GM06990 (cell line): ENCODE results near the gene PIGO.

Experiments used
- DNase-seq: peaks from one replicate; pipeline ENCODE4 v3.0.0-alpha.2; 2011; ENCODE audit not compliant: insufficient read length; ENCODE audit errors: extremely low read depth
- H3K27me3 ChIP-seq: replicated peaks from 2 replicates; pipeline ENCODE4 v1.6.0; 2011; ENCODE audit warnings: low read length; ENCODE audit not compliant: control insufficient read depth, insufficient read depth
- H3K36me3 ChIP-seq: 2 replicates; pipeline ENCODE4 v1.5.1; 2011; ENCODE audit warnings: low read length; ENCODE audit not compliant: control insufficient read depth, insufficient read depth
- H3K4me3 ChIP-seq: replicated peaks from 2 replicates; pipeline ENCODE4 v1.5.1; 2011; ENCODE audit warnings: low read depth, mild to moderate bottlenecking, control low read depth, low read length
- CTCF ChIP-seq: IDR thresholded peaks from 2 replicates; pipeline ENCODE4 v1.5.1; 2011; ENCODE audit warnings: low read length, control low read depth, mild to moderate bottlenecking, inconsistent platforms; ENCODE audit not compliant: insufficient read depth, poor library complexity, severe bottlenecking

The PIGO gene

GRCh38 chr9:35114113-35114839, 17.9 kb upstream of the PIGO start:
- no peaks in the 10 kb centered on the region for H3K36me3 ChIP-seq
- peak; percentile 33 for DNase-seq
- no peak for TF ChIP-seq CTCF
- H3K4me3 ChIP-seq: peak overlapping the region; percentile 84
- H3K27me3 ChIP-seq: no peaks in the 10 kb centered on the region

- TF ChIP-seq CTCF: no peak
- Histone ChIP-seq H3K4me3 (no peak overlapping the region), H3K36me3 (no peaks in the 10 kb centered on the region), H3K27me3 (no peaks in the 10 kb centered on the region)
- DNase-seq: no peak
Observed at GRCh38 chr9:35112257-35113020, 16.0 kb upstream of the PIGO start.

- Histone ChIP-seq H3K4me3 (peak overlapping the region; percentile 77), H3K27me3 (no peaks in the 10 kb centered on the region), H3K36me3 (peaks cover 3% of the 10 kb centered on the region; the same call in 1 of the 2 replicates)
- DNase-seq: peak; percentile 94
- TF ChIP-seq CTCF: no peak
Observed at GRCh38 chr9:35111001-35111933, 14.9 kb upstream of the PIGO start.

- TF ChIP-seq CTCF: no peak
- H3K36me3 ChIP-seq: peaks cover 9% of the 10 kb centered on the region
- H3K4me3 ChIP-seq: no peak overlapping the region
- DNase-seq: no peak
- no peaks in the 10 kb centered on the region for H3K27me3 ChIP-seq
Observed at GRCh38 chr9:35110327-35110761, 14.0 kb upstream of the PIGO start.

- H3K4me3 ChIP-seq: no peak overlapping the region
- no peak for TF ChIP-seq CTCF
- no peaks in the 10 kb centered on the region for H3K27me3 ChIP-seq
- peaks cover 9% of the 10 kb centered on the region for H3K36me3 ChIP-seq
- DNase-seq: no peak
Observed at GRCh38 chr9:35108946-35109575, 12.7 kb upstream of the PIGO start.
